Body of pancreas (tissue), 4 donors: ENCODE results near the gene RNF128.
"Not testable (repeated sequence)": the region's sequence is repeated elsewhere in the genome, so short reads cannot be mapped to it uniquely, and the experiment has no call there.

Source experiments
- CTCF ChIP-seq, 7 experiments: fragments of 450-650 bp in 4 of 7; fragments of 200-600 bp in 3 of 7; sonication (generic) in 3 of 7; IDR thresholded peaks; one replicate each; pipeline ENCODE4 v1.5.1; 2016 to 2019; ENCODE audit warnings: antibody characterized with exemption in 7 of 7
- POLR2A ChIP-seq, 3 donors: fragments of 450-650 bp; IDR thresholded peaks; one replicate each; pipeline ENCODE4 v1.6.1; 2016; ENCODE audit warnings: antibody characterized with exemption in 3 of 3, mild to moderate bottlenecking in 2 of 3

- TF ChIP-seq CTCF, POLR2A (IDR thresholded peaks at IDR 0.05): not testable (repeated sequence)
These were observed 87.6 kb downstream of the RNF128 start for GRCh38 chrX:106814093-106814492.
